Astrocyte (in vitro differentiated cells and primary cell): ENCODE data around the gene CCND2. TPM values are rescaled to one million over a fixed set of nuclear protein-coding genes. Genes with fewer than 3 reads are reported as not detected.

ENCODE experiments used
- DNase-seq: peaks from one replicate; pipeline ENCODE4 v3.0.0-alpha.2; 2010; ENCODE audit warnings: low read depth
- FAIRE-seq: peaks from 2 replicates; lab custom pipeline; 2011; peaks lifted over from hg19 to GRCh38; lab: Jason Lieb, UNC
- H2AFZ ChIP-seq: 2 replicates; pipeline ENCODE4 v1.6.0; 2012; ENCODE audit warnings: low read depth, low read length, inconsistent platforms
- H3K27ac ChIP-seq: 2 replicates; pipeline ENCODE4 v1.5.1; 2011; ENCODE audit warnings: low read depth, low read length, inconsistent platforms
- H3K27me3 ChIP-seq: 2 replicates; pipeline ENCODE4 v1.6.0; 2011; ENCODE audit warnings: low read length, inconsistent platforms; ENCODE audit not compliant: insufficient read depth
- H3K36me3 ChIP-seq: 2 replicates; pipeline ENCODE4 v1.5.1; 2011; ENCODE audit warnings: low read length, inconsistent platforms; ENCODE audit not compliant: insufficient read depth
- H3K4me1 ChIP-seq: 2 replicates; pipeline ENCODE4 v1.5.1; 2011; ENCODE audit warnings: low read length, inconsistent platforms; ENCODE audit not compliant: insufficient read depth
- H3K4me2 ChIP-seq: 2 replicates; pipeline ENCODE4 v1.6.0; 2012; ENCODE audit warnings: low read length, inconsistent platforms
- H3K4me3 ChIP-seq: 2 replicates; pipeline ENCODE4 v1.5.1; 2011; ENCODE audit warnings: low read depth, mild to moderate bottlenecking, low read length, inconsistent platforms; ENCODE audit not compliant: insufficient read depth
- H3K79me2 ChIP-seq: 2 replicates; pipeline ENCODE4 v1.6.0; 2012; ENCODE audit warnings: mild to moderate bottlenecking, low read length, inconsistent platforms; ENCODE audit not compliant: insufficient read depth
- H3K9ac ChIP-seq: 2 replicates; pipeline ENCODE4 v1.6.0; 2012; ENCODE audit warnings: mild to moderate bottlenecking, low read length, inconsistent platforms
- H3K9me3 ChIP-seq: 2 replicates; pipeline ENCODE4 v1.5.1; 2012; ENCODE audit warnings: low read depth, mild to moderate bottlenecking, low read length, inconsistent platforms; ENCODE audit not compliant: insufficient read depth
- H4K20me1 ChIP-seq: 2 replicates; pipeline ENCODE4 v1.6.0; 2012; ENCODE audit warnings: low read length, inconsistent platforms; ENCODE audit not compliant: insufficient read depth
- H3K27ac Mint-ChIP-seq: one replicate; pipeline ENCODE4 v1.8.0; 2021; ENCODE audit warnings: mild to moderate bottlenecking, mixed read lengths; ENCODE audit not compliant: unreplicated experiment
- H3K27me3 Mint-ChIP-seq: one replicate; pipeline ENCODE4 v1.8.0; 2021; ENCODE audit warnings: low read depth, mixed read lengths; ENCODE audit not compliant: unreplicated experiment
- H3K36me3 Mint-ChIP-seq: one replicate; pipeline ENCODE4 v1.8.0; 2021; ENCODE audit warnings: low read depth, mixed read lengths; ENCODE audit not compliant: unreplicated experiment
- H3K4me1 Mint-ChIP-seq: one replicate; pipeline ENCODE4 v1.8.0; 2021; ENCODE audit warnings: low read depth, mixed read lengths; ENCODE audit not compliant: unreplicated experiment
- H3K4me3 Mint-ChIP-seq: one replicate; pipeline ENCODE4 v1.8.0; 2021; ENCODE audit warnings: mild to moderate bottlenecking, moderate library complexity, mixed read lengths; ENCODE audit not compliant: unreplicated experiment
- H3K9me3 Mint-ChIP-seq: one replicate; pipeline ENCODE4 v1.8.0; 2021; ENCODE audit warnings: mild to moderate bottlenecking, mixed read lengths; ENCODE audit not compliant: unreplicated experiment
- CTCF ChIP-seq: IDR thresholded peaks from 2 replicates; pipeline ENCODE4 v1.5.1; 2011; ENCODE audit warnings: low read depth, mild to moderate bottlenecking, inconsistent platforms, low read length, moderate library complexity; ENCODE audit not compliant: insufficient read depth
- EZH2 ChIP-seq: IDR thresholded peaks from 2 replicates; pipeline ENCODE4 v1.6.1; 2012; ENCODE audit warnings: mild to moderate bottlenecking, low read length, inconsistent platforms; ENCODE audit not compliant: insufficient read depth
- total RNA-seq: library from RNA; stranded (reverse); gene quantifications from 2 replicates; pipeline ENCODE4 v1.2.1, GENCODE V29; 2021

Gene CCND2
- total RNA-seq, 1 donor from 2014 or later, result 726 TPM

- DNase-seq (no peak), FAIRE-seq (no peak)
- Histone ChIP-seq H3K4me1 (no peaks in the 10 kb centered on the region), H3K36me3 (no peaks in the 10 kb centered on the region), H3K27ac (no peak overlapping the region), H3K27me3 (no peaks in the 10 kb centered on the region), H3K9me3 (no peaks in the 10 kb centered on the region), H2AFZ (no peak overlapping the region), H3K9ac (no peak overlapping the region), H3K4me3 (no peak overlapping the region), H3K79me2 (no peaks in the 10 kb centered on the region), H3K4me2 (no peak overlapping the region), H4K20me1 (no peaks in the 10 kb centered on the region)
- Mint-ChIP-seq H3K4me1 (no peaks in the 10 kb centered on the region), H3K27me3 (peaks cover 28% of the 10 kb centered on the region), H3K9me3 (no peaks in the 10 kb centered on the region), H3K27ac (no peak overlapping the region), H3K36me3 (peaks cover 6% of the 10 kb centered on the region), H3K4me3 (no peak overlapping the region)
- TF ChIP-seq CTCF (no peak), EZH2 (no peak)
Observed at GRCh38 chr12:4252601-4253000, 21.0 kb upstream of the CCND2 start.

DNA sequence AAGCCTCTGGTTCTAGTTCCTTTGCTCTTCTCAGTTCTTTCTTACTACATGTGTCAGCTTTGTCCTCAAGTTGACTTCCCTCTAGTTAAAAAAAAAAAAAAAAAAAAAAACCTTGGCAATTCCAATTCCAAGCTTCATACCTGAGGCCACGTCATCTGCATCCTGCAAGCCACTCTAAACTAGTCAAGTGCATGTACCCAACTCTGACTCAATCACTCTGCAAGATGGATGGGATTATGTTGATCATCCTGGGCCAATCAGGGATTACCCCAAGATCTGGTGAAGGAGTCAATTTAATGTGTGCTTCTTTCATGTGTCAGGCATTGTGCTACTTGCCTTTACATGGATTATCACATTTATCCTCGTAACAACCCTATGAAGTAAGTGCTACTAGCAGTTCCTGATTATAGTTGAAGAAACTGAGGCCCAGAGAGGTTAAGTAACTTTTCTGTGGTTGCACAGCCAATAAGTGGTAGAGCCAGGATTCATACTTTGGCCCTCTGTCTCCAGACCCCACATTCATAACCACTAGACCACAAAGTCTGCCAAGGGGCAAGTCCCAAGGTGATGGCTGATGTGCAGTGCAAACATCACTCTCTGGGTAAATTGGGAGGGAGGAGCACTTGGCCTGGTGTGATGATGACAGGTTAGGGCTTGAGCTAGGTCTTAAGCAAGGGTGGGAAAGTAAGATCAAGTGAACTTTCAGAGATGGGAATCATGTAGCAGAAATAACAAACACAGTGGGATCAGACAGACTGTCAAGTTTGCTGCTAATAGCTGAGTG, 17.3 kb upstream of the CCND2 start:
- Histone ChIP-seq H3K4me1 (no peaks in the 10 kb centered on the region), H3K9ac (no peak overlapping the region), H3K27ac (no peak overlapping the region), H4K20me1 (no peaks in the 10 kb centered on the region), H3K79me2 (no peaks in the 10 kb centered on the region), H3K9me3 (no peaks in the 10 kb centered on the region), H2AFZ (no peak overlapping the region), H3K4me3 (no peak overlapping the region), H3K4me2 (no peak overlapping the region), H3K27me3 (no peaks in the 10 kb centered on the region), H3K36me3 (no peaks in the 10 kb centered on the region)
- peaks cover 4% of the 10 kb centered on the region for H3K9me3 Mint-ChIP-seq
- peaks cover 3% of the 10 kb centered on the region for H3K36me3 Mint-ChIP-seq
- DNase-seq (no peak), FAIRE-seq (no peak)
- H3K27ac Mint-ChIP-seq, result no peak overlapping the region
- H3K27me3 Mint-ChIP-seq, result peaks cover 19% of the 10 kb centered on the region
- no peaks in the 10 kb centered on the region for H3K4me1 Mint-ChIP-seq
- TF ChIP-seq CTCF (no peak), EZH2 (no peak)
- H3K4me3 Mint-ChIP-seq, result no peak overlapping the region

DNA sequence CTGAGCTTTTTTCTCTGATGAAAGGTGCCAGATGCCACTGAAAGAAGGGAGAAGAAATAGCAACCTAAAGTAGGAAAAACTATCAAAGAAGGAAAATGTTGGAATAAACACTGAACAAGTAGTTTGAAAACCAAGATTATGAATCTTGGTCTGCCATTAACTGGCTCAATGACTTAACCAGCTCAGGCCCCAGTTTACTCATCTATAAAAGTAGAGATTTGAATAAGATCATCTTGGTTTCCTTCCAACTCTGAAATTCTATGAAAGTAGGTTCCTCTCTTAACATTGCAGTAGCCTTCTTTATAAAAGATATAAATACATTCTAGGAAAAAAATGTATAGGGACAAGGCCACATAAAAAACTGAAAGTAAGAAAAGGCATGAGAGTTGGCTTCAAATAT, 16.1 kb upstream of the CCND2 start:
- Histone ChIP-seq H3K36me3 (no peaks in the 10 kb centered on the region), H3K27ac (no peak overlapping the region), H3K79me2 (no peaks in the 10 kb centered on the region), H3K27me3 (no peaks in the 10 kb centered on the region), H3K4me2 (no peak overlapping the region), H3K4me1 (no peaks in the 10 kb centered on the region), H3K9me3 (no peaks in the 10 kb centered on the region), H4K20me1 (no peaks in the 10 kb centered on the region), H3K4me3 (no peak overlapping the region), H3K9ac (no peak overlapping the region), H2AFZ (no peak overlapping the region)
- Mint-ChIP-seq H3K36me3 (peaks cover 2% of the 10 kb centered on the region), H3K4me1 (no peaks in the 10 kb centered on the region), H3K4me3 (no peak overlapping the region), H3K9me3 (peaks cover 4% of the 10 kb centered on the region), H3K27ac (no peak overlapping the region), H3K27me3 (peaks cover 16% of the 10 kb centered on the region)
- TF ChIP-seq CTCF, result no peak
- TF ChIP-seq EZH2, result no peak
- no peak for FAIRE-seq
- no peak for DNase-seq
